ENCODE results near the gene FOXQ1.
A peak's percentile ranks its signal among the peaks of the same experiment; 100 is the strongest.

FOXQ1 gene

DNA sequence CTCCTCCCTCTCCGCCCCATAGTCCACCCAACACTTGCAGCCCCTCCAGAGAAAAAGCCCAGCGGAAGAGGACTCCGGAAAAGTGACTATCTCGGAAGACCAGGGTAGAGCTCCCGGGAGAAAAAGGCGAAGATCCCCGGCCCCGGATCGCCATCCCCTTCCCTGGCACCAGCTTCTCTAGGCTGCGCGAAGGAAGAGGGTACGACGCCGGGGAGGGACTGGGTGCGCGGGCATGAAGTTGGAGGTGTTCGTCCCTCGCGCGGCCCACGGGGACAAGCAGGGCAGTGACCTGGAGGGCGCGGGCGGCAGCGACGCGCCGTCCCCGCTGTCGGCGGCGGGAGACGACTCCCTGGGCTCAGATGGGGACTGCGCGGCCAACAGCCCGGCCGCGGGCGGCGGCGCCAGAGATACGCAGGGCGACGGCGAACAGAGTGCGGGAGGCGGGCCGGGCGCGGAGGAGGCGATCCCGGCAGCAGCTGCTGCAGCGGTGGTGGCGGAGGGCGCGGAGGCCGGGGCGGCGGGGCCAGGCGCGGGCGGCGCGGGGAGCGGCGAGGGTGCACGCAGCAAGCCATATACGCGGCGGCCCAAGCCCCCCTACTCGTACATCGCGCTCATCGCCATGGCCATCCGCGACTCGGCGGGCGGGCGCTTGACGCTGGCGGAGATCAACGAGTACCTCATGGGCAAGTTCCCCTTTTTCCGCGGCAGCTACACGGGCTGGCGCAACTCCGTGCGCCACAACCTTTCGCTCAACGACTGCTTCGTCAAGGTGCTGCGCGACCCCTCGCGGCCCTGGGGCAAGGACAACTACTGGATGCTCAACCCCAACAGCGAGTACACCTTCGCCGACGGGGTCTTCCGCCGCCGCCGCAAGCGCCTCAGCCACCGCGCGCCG, 822 bp downstream of the FOXQ1 start (continued):
- TF ChIP-seq, protein P1, sequence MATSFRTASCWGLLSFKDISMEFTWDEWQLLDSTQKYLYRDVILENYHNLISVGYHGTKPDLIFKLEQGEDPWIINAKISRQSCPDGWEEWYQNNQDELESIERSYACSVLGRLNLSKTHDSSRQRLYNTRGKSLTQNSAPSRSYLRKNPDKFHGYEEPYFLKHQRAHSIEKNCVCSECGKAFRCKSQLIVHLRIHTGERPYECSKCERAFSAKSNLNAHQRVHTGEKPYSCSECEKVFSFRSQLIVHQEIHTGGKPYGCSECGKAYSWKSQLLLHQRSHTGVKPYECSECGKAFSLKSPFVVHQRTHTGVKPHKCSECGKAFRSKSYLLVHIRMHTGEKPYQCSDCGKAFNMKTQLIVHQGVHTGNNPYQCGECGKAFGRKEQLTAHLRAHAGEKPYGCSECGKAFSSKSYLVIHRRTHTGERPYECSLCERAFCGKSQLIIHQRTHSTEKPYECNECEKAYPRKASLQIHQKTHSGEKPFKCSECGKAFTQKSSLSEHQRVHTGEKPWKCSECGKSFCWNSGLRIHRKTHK (tag by site-specific recombination; IDR thresholded peaks at IDR 0.05): no peak
- TF ChIP-seq ZNF121 (tag by site-specific recombination; IDR thresholded peaks at IDR 0.05) (no peak), ZNF221 (tag by site-specific recombination; IDR thresholded peaks at IDR 0.05; ENCODE audit: borderline replicate concordance) (no peak), ZNF473 (tag by site-specific recombination; IDR thresholded peaks at IDR 0.05) (no peak), CTCF (tag by site-specific recombination; IDR thresholded peaks at IDR 0.05) (peak; percentile 63; the same call in 1 of the 2 replicates), PBX3 (CRISPR knock-in tag; IDR thresholded peaks at IDR 0.05) (0 out of 2 replicates have a peak, but pooled peaks have one; percentile 25), ZNF248 (tag by site-specific recombination; IDR thresholded peaks at IDR 0.05) (no peak), EGR2 (tag by site-specific recombination; IDR thresholded peaks at IDR 0.05; ENCODE audit: low read depth) (0 out of 2 replicates have a peak, but pooled peaks have one; percentile 19), ZNF670 (tag by site-specific recombination; IDR thresholded peaks at IDR 0.05; ENCODE audit: low read depth) (no peak), ZNF791 (tag by site-specific recombination; IDR thresholded peaks at IDR 0.05) (no peak), ZNF184 (tag by site-specific recombination; IDR thresholded peaks at IDR 0.05) (no peak), ZNF433 (tag by site-specific recombination; IDR thresholded peaks at IDR 0.05; ENCODE audit: low read depth) (no peak), ZNF585B (tag by site-specific recombination; IDR thresholded peaks at IDR 0.05) (no peak), ZNF596 (tag by site-specific recombination; IDR thresholded peaks at IDR 0.05) (no peak), KLF9 (tag by site-specific recombination; IDR thresholded peaks at IDR 0.05; ENCODE audit: low read depth) (no peak), ZNF600 (tag by site-specific recombination; IDR thresholded peaks at IDR 0.05) (no peak), GLI4 (tag by site-specific recombination; IDR thresholded peaks at IDR 0.05) (no peak), ZNF561 (tag by site-specific recombination; IDR thresholded peaks at IDR 0.05; ENCODE audit: borderline replicate concordance) (no peak), ZNF701 (tag by site-specific recombination; IDR thresholded peaks at IDR 0.05) (no peak), SP2 (tag by site-specific recombination; IDR thresholded peaks at IDR 0.05) (no peak), ZNF560 (tag by site-specific recombination; IDR thresholded peaks at IDR 0.05; ENCODE audit: borderline replicate concordance) (no peak), ZBTB20 (tag by site-specific recombination; IDR thresholded peaks at IDR 0.05) (peak; percentile 45; the same call in 1 of the 2 replicates), ZNF513 (tag by site-specific recombination; IDR thresholded peaks at IDR 0.05) (no peak)
- TF ChIP-seq, protein P2, sequence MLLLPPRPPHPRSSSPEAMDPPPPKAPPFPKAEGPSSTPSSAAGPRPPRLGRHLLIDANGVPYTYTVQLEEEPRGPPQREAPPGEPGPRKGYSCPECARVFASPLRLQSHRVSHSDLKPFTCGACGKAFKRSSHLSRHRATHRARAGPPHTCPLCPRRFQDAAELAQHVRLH (tag by site-specific recombination; IDR thresholded peaks at IDR 0.05): no peak
- TF ChIP-seq, protein P3, sequence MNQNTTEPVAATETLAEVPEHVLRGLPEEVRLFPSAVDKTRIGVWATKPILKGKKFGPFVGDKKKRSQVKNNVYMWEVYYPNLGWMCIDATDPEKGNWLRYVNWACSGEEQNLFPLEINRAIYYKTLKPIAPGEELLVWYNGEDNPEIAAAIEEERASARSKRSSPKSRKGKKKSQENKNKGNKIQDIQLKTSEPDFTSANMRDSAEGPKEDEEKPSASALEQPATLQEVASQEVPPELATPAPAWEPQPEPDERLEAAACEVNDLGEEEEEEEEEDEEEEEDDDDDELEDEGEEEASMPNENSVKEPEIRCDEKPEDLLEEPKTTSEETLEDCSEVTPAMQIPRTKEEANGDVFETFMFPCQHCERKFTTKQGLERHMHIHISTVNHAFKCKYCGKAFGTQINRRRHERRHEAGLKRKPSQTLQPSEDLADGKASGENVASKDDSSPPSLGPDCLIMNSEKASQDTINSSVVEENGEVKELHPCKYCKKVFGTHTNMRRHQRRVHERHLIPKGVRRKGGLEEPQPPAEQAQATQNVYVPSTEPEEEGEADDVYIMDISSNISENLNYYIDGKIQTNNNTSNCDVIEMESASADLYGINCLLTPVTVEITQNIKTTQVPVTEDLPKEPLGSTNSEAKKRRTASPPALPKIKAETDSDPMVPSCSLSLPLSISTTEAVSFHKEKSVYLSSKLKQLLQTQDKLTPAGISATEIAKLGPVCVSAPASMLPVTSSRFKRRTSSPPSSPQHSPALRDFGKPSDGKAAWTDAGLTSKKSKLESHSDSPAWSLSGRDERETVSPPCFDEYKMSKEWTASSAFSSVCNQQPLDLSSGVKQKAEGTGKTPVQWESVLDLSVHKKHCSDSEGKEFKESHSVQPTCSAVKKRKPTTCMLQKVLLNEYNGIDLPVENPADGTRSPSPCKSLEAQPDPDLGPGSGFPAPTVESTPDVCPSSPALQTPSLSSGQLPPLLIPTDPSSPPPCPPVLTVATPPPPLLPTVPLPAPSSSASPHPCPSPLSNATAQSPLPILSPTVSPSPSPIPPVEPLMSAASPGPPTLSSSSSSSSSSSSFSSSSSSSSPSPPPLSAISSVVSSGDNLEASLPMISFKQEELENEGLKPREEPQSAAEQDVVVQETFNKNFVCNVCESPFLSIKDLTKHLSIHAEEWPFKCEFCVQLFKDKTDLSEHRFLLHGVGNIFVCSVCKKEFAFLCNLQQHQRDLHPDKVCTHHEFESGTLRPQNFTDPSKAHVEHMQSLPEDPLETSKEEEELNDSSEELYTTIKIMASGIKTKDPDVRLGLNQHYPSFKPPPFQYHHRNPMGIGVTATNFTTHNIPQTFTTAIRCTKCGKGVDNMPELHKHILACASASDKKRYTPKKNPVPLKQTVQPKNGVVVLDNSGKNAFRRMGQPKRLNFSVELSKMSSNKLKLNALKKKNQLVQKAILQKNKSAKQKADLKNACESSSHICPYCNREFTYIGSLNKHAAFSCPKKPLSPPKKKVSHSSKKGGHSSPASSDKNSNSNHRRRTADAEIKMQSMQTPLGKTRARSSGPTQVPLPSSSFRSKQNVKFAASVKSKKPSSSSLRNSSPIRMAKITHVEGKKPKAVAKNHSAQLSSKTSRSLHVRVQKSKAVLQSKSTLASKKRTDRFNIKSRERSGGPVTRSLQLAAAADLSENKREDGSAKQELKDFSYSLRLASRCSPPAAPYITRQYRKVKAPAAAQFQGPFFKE (tag by site-specific recombination; IDR thresholded peaks at IDR 0.05; ENCODE audit: borderline replicate concordance): no peak
